H9 (cell line): ENCODE results near the gene ZNF653. TPM values are rescaled to one million over a fixed set of nuclear protein-coding genes. Genes with fewer than 3 reads are reported as not detected.

Experiments used
- DNase-seq: peaks from one replicate; pipeline ENCODE4 v3.0.0-alpha.2; 2017
- H2AFZ ChIP-seq: one replicate; pipeline ENCODE4 v1.6.1; 2013; ENCODE audit warnings: mild to moderate bottlenecking, low read length, control low read depth, moderate library complexity
- H2AK5ac ChIP-seq: 2 replicates; pipeline ENCODE4 v1.6.1; 2013; ENCODE audit warnings: low read length, control low read depth, mixed read lengths; ENCODE audit not compliant: insufficient read length
- H2BK120ac ChIP-seq: one replicate; pipeline ENCODE4 v1.6.1; 2013; ENCODE audit warnings: low read depth, mild to moderate bottlenecking, low read length, control low read depth, inconsistent platforms; ENCODE audit not compliant: poor library complexity, severe bottlenecking
- H2BK12ac ChIP-seq: 2 replicates; pipeline ENCODE4 v1.6.1; 2013; ENCODE audit warnings: low read length, control low read depth, mixed read lengths, low read depth; ENCODE audit not compliant: insufficient read length
- H2BK15ac ChIP-seq: 2 replicates; pipeline ENCODE4 v1.6.1; 2013; ENCODE audit warnings: low read depth, low read length, control low read depth
- H2BK20ac ChIP-seq: one replicate; pipeline ENCODE4 v1.6.1; 2013; ENCODE audit warnings: low read depth, mild to moderate bottlenecking, low read length, control low read depth, inconsistent platforms; ENCODE audit not compliant: poor library complexity, severe bottlenecking
- H2BK5ac ChIP-seq: 2 replicates; pipeline ENCODE4 v1.6.1; 2013; ENCODE audit warnings: low read length, control low read depth, mixed read lengths; ENCODE audit not compliant: insufficient read length
- H3K14ac ChIP-seq: 2 replicates; pipeline ENCODE4 v1.6.1; 2013; ENCODE audit warnings: low read length, control low read depth; ENCODE audit not compliant: insufficient read depth
- H3K18ac ChIP-seq: 2 replicates; pipeline ENCODE4 v1.6.1; 2013; ENCODE audit warnings: low read depth, mild to moderate bottlenecking, mixed read lengths, low read length, control low read depth; ENCODE audit not compliant: insufficient read length
- H3K23ac ChIP-seq: 2 replicates; pipeline ENCODE4 v1.6.1; 2013; ENCODE audit warnings: low read length, control low read depth, mixed read lengths, low read depth; ENCODE audit not compliant: insufficient read length
- H3K23me2 ChIP-seq: 2 replicates; pipeline ENCODE4 v1.6.1; 2013; ENCODE audit warnings: low read depth, mild to moderate bottlenecking, mixed read lengths, low read length, control low read depth; ENCODE audit not compliant: insufficient read length, poor library complexity, severe bottlenecking
- H3K27ac ChIP-seq: 2 replicates; pipeline ENCODE4 v1.5.1; 2013; ENCODE audit warnings: low read length, control low read depth, mixed read lengths, low read depth; ENCODE audit not compliant: insufficient read length
- H3K27me3 ChIP-seq: 2 replicates; pipeline ENCODE4 v1.6.1; 2013; ENCODE audit warnings: low read length, control low read depth, inconsistent platforms; ENCODE audit not compliant: insufficient read depth
- H3K4ac ChIP-seq: 2 replicates; pipeline ENCODE4 v1.6.1; 2013; ENCODE audit warnings: low read depth, mild to moderate bottlenecking, control low read depth, inconsistent platforms, low read length, moderate library complexity
- H3K4me1 ChIP-seq: 2 replicates; pipeline ENCODE4 v1.6.1; 2013; ENCODE audit warnings: low read length, control low read depth, inconsistent platforms; ENCODE audit not compliant: insufficient read depth
- H3K4me2 ChIP-seq: 2 replicates; pipeline ENCODE4 v1.6.1; 2013; ENCODE audit warnings: low read length, control low read depth, mixed read lengths; ENCODE audit not compliant: insufficient read length, insufficient read depth
- H3K56ac ChIP-seq: 2 replicates; pipeline ENCODE4 v1.6.1; 2013; ENCODE audit warnings: low read depth, mild to moderate bottlenecking, mixed read lengths, low read length, control low read depth; ENCODE audit not compliant: insufficient read length
- H3K79me1 ChIP-seq: 2 replicates; pipeline ENCODE4 v1.6.1; 2013; ENCODE audit warnings: low read depth, mild to moderate bottlenecking, moderate library complexity, low read length, control low read depth, inconsistent platforms; ENCODE audit not compliant: insufficient read depth, poor library complexity, severe bottlenecking
- H3K79me2 ChIP-seq: 2 replicates; pipeline ENCODE4 v1.6.1; 2013; ENCODE audit warnings: low read length, control low read depth, inconsistent platforms; ENCODE audit not compliant: insufficient read depth
- H3K9ac ChIP-seq: 2 replicates; pipeline ENCODE4 v1.6.1; 2013; ENCODE audit warnings: low read length, control low read depth, mixed read lengths; ENCODE audit not compliant: insufficient read length; ENCODE audit errors: extremely low read depth
- H3K9me3 ChIP-seq: one replicate; pipeline ENCODE4 v1.6.1; 2013; ENCODE audit warnings: low read depth, low read length, inconsistent platforms; ENCODE audit not compliant: control insufficient read depth
- H3T11ph ChIP-seq: one replicate; pipeline ENCODE4 v1.6.1; 2013; ENCODE audit warnings: mild to moderate bottlenecking, low read length, control low read depth, inconsistent platforms
- H4K20me1 ChIP-seq: one replicate; pipeline ENCODE4 v1.6.1; 2013; ENCODE audit not compliant: control insufficient read depth, insufficient read length, insufficient read depth
- H4K5ac ChIP-seq: 2 replicates; pipeline ENCODE4 v1.6.1; 2013; ENCODE audit warnings: low read depth, mild to moderate bottlenecking, mixed read lengths, low read length, control low read depth; ENCODE audit not compliant: insufficient read length
- H4K8ac ChIP-seq: replicated peaks from 2 replicates; pipeline ENCODE4 v1.6.1; 2013; ENCODE audit warnings: low read length, control low read depth, mixed read lengths, low read depth; ENCODE audit not compliant: insufficient read length
- H4K91ac ChIP-seq: 2 replicates; pipeline ENCODE4 v1.6.1; 2013; ENCODE audit warnings: low read depth, mild to moderate bottlenecking, moderate library complexity, mixed read lengths, low read length, control low read depth; ENCODE audit not compliant: insufficient read length
- H3K27ac Mint-ChIP-seq, 3 experiments: 2 replicates in 2 of 3; 3 replicates in 1 of 3; pipeline ENCODE4 v1.8.0; 2020 to 2021; ENCODE audit warnings: mixed read lengths in 3 of 3, mild to moderate bottlenecking in 1 of 3, moderate library complexity in 1 of 3
- H3K27me3 Mint-ChIP-seq: 2 replicates; pipeline ENCODE4 v1.8.0; 2021; ENCODE audit warnings: low read depth, mild to moderate bottlenecking, moderate library complexity, mixed read lengths
- H3K36me3 Mint-ChIP-seq, 3 experiments: 2 replicates in 2 of 3; 3 replicates in 1 of 3; pipeline ENCODE4 v1.8.0; 2020 to 2021; ENCODE audit warnings: low read depth in 3 of 3, mixed read lengths in 3 of 3; ENCODE audit not compliant: insufficient read depth in 1 of 3
- H3K4me1 Mint-ChIP-seq, 2 experiments: 2 replicates each; pipeline ENCODE4 v1.8.0; 2020; ENCODE audit warnings: mixed read lengths in 2 of 2
- H3K4me3 Mint-ChIP-seq, 2 experiments: 2 replicates in 1 of 2; 3 replicates in 1 of 2; pipeline ENCODE4 v1.8.0; 2020 to 2021; ENCODE audit warnings: mild to moderate bottlenecking in 2 of 2, mixed read lengths in 2 of 2, moderate library complexity in 1 of 2
- H3K9me3 Mint-ChIP-seq, 2 experiments: 2 replicates in 1 of 2; 3 replicates in 1 of 2; pipeline ENCODE4 v1.8.0; 2020; ENCODE audit warnings: mild to moderate bottlenecking in 2 of 2, mixed read lengths in 2 of 2, moderate library complexity in 1 of 2
- WGBS: extraction: QIAGEN DNeasy Blood & Tissue Kit; methylation state at CpG from one replicate; pipeline ENCODE4 v1.1.7; 2013; ENCODE audit warnings: missing lambda C conversion rate, low lambda C conversion rate, mixed read lengths; ENCODE audit not compliant: insufficient read length; ENCODE audit errors: extremely low coverage; 5-methylcytosine and 5-hydroxymethylcytosine counted together
- total RNA-seq: library from RNA; stranded (reverse); gene quantifications from 2 replicates; pipeline ENCODE4 v1.2.1, GENCODE V29; 2021
- TF ChIP-seq, protein P1 (sequence below): fragments of 200-600 bp; sonication (generic); conservative IDR thresholded peaks from 3 replicates; pipeline ENCODE4 v1.8.0; 2021; ENCODE audit warnings: antibody characterized with exemption, mild to moderate bottlenecking

The ZNF653 gene
- total RNA-seq, 1 experiment from 2014 or later: 11.6 TPM

GRCh38 chr19:11549386-11549953, 43.8 kb upstream of the ZNF653 start:
- Histone ChIP-seq H2BK15ac (no peak overlapping the region), H3K27me3 (no peaks in the 10 kb centered on the region), H2AK5ac (no peak overlapping the region), H3K4ac (no peak overlapping the region), H2AFZ (no peak overlapping the region), H4K5ac (no peak overlapping the region), H4K20me1 (no peaks in the 10 kb centered on the region), H3K23me2 (no peaks in the 10 kb centered on the region), H2BK12ac (no peak overlapping the region), H3K9me3 (no peaks in the 10 kb centered on the region), H3K9ac (no peak overlapping the region), H3K18ac (no peak overlapping the region), H3T11ph (no peak overlapping the region), H3K27ac (no peak overlapping the region), H4K91ac (no peak overlapping the region), H2BK120ac (no peak overlapping the region), H3K4me2 (no peak overlapping the region), H2BK5ac (no peak overlapping the region), H3K79me1 (no peaks in the 10 kb centered on the region), H3K79me2 (no peaks in the 10 kb centered on the region), H3K14ac (no peak overlapping the region), H3K56ac (no peak overlapping the region), H2BK20ac (no peak overlapping the region), H3K4me1 (no peaks in the 10 kb centered on the region), H4K8ac (no peak overlapping the region), H3K23ac (no peak overlapping the region)
- no peak for DNase-seq
- no CpG with 5 or more reads among the region's 24 CpGs for WGBS
- Mint-ChIP-seq H3K27ac (no peak overlapping the region), H3K9me3 (no peaks in the 10 kb centered on the region), H3K4me1 (peaks cover 2 to 3% of the 10 kb centered on the region in 2 experiments; a peak in 3 of 4 replicates), H3K27me3 (no peaks in the 10 kb centered on the region), H3K36me3 (peaks cover 9 to 28% (median 16%) of the 10 kb centered on the region in 3 experiments; a peak in 6 of 7 replicates), H3K4me3 (no peak overlapping the region)
- TF ChIP-seq, protein P1, sequence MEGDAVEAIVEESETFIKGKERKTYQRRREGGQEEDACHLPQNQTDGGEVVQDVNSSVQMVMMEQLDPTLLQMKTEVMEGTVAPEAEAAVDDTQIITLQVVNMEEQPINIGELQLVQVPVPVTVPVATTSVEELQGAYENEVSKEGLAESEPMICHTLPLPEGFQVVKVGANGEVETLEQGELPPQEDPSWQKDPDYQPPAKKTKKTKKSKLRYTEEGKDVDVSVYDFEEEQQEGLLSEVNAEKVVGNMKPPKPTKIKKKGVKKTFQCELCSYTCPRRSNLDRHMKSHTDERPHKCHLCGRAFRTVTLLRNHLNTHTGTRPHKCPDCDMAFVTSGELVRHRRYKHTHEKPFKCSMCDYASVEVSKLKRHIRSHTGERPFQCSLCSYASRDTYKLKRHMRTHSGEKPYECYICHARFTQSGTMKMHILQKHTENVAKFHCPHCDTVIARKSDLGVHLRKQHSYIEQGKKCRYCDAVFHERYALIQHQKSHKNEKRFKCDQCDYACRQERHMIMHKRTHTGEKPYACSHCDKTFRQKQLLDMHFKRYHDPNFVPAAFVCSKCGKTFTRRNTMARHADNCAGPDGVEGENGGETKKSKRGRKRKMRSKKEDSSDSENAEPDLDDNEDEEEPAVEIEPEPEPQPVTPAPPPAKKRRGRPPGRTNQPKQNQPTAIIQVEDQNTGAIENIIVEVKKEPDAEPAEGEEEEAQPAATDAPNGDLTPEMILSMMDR: no peak
